Mesodermal cell (in vitro differentiated cells): ENCODE results near the gene EXOC3.

Experiments used
- H3K27ac ChIP-seq: 2 replicates; pipeline ENCODE4 v1.7.0; 2013; ENCODE audit warnings: mild to moderate bottlenecking, low read depth, low read length, moderate library complexity; ENCODE audit not compliant: severe bottlenecking
- H3K36me3 ChIP-seq: 2 replicates; pipeline ENCODE4 v1.7.1; 2013; ENCODE audit warnings: mild to moderate bottlenecking, low read length, moderate library complexity; ENCODE audit not compliant: control insufficient read depth, insufficient read depth
- H3K4me1 ChIP-seq: one replicate; pipeline ENCODE4 v1.7.1; 2013; ENCODE audit warnings: mild to moderate bottlenecking, low read length; ENCODE audit not compliant: insufficient read depth, control insufficient read depth, poor library complexity, severe bottlenecking
- H3K4me3 ChIP-seq: 2 replicates; pipeline ENCODE4 v1.7.0; 2013; ENCODE audit warnings: low read length, control low read depth, mild to moderate bottlenecking; ENCODE audit not compliant: insufficient read depth, poor library complexity, severe bottlenecking; ENCODE audit errors: extremely low read depth
- H3K9me3 ChIP-seq: 2 replicates; pipeline ENCODE4 v1.7.1; 2013; ENCODE audit warnings: mild to moderate bottlenecking, low read length, moderate library complexity; ENCODE audit not compliant: control insufficient read depth
- WGBS, 2 experiments: methylation state at CpG; one replicate each; pipeline ENCODE4 v1.1.5; 2013; ENCODE audit warnings: missing lambda C conversion rate in 2 of 2; ENCODE audit not compliant: insufficient coverage in 2 of 2; 5-methylcytosine and 5-hydroxymethylcytosine counted together

EXOC3 gene

DNA sequence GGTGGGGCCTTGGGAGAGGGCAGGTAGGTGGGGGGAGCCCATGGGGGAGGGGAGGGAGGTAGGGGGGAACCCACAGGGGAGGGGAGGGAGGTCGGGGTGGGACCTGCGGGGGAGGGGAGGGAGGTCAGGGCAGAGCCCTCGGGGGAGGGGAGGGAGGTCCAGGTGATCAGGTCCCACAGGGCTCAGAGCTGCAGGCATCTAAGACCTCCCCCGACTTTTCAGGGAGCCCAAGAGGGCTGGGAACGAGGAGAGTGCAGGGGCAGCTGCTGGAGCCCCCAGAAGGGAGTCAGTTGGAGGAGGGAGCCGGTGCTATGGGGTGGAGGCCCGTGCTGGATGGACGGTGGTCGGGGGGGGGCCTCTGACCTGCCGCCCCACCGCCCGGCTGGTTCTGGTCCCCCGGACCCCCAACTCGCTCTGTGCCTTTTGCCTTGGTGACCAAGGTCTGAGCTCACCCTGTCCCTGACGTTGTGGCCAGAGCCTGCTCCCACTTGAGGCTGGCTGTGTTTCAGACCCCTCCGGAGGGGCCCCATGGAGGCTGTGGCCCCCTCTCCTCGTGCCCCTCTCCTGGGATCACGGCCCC is 49.4 kb downstream of the EXOC3 start:
- Histone ChIP-seq H3K4me1 (no peaks in the 10 kb centered on the region), H3K27ac (no peak overlapping the region), H3K36me3 (no peaks in the 10 kb centered on the region), H3K9me3 (no peaks in the 10 kb centered on the region), H3K4me3 (no peak overlapping the region)
- WGBS, 2 experiments, result 60 to 71% methylated on average over 11 to 13 of the region's 18 CpGs

DNA sequence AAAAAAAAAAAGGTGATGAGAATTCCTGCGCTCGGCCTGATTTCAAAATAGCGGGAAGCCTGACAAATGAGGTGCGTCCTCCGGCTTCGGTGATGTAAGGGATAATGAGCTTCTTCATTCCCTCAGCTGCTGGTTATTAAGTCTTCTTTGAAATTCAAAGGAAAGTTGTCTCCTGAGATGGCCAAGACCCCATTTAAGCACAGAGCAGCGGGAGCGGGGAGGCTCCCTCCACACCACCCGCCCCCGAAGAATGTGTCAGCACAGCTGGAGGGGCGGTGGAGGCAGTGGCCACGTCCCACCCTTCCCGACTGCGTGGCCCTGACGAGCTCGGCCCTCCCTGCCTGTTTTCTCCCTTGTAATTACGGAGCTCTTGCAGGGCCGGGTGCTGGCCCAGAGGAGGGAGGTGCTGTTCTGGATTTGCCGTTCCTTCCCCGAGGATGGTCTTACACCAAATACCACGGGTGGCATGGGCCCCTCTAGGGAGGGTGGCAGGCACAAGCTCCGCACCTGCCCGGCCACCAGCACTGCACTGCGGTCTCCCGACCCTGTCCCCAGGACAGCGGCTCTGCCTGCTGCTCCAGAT is 50.2 kb downstream of the EXOC3 start:
- Histone ChIP-seq H3K9me3 (no peaks in the 10 kb centered on the region), H3K36me3 (no peaks in the 10 kb centered on the region), H3K27ac (no peak overlapping the region), H3K4me1 (no peaks in the 10 kb centered on the region), H3K4me3 (no peak overlapping the region)
- WGBS, 2 experiments, result 38 to 61% methylated on average over 22 to 26 of the region's 26 CpGs

DNA sequence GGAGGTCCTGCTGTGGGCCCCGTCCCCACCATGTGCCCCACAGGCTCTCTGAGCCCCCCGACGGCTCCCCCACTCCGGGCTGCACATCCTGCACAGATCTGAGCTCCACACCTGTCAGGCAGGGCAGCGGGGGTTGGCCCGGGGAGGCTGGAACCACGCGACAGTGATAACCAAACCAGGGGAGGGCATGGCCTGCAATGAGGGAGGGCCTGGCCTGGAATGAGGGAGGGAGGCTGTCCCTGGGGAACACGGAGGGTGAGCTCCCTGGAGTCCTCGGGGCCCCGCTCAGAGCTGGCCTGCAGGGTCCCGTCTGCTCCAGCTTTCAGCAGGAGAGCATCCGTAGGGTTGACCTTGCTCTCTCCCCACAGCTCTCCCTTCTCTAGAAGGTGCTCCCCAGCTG is 50.8 kb downstream of the EXOC3 start:
- no peaks in the 10 kb centered on the region for H3K36me3 ChIP-seq
- H3K9me3 ChIP-seq, result no peaks in the 10 kb centered on the region
- no peak overlapping the region for H3K4me3 ChIP-seq
- H3K27ac ChIP-seq, result no peak overlapping the region
- no peaks in the 10 kb centered on the region for H3K4me1 ChIP-seq
- 49 to 67% methylated on average over 10 of the region's 13 CpGs for WGBS, 2 experiments

DNA sequence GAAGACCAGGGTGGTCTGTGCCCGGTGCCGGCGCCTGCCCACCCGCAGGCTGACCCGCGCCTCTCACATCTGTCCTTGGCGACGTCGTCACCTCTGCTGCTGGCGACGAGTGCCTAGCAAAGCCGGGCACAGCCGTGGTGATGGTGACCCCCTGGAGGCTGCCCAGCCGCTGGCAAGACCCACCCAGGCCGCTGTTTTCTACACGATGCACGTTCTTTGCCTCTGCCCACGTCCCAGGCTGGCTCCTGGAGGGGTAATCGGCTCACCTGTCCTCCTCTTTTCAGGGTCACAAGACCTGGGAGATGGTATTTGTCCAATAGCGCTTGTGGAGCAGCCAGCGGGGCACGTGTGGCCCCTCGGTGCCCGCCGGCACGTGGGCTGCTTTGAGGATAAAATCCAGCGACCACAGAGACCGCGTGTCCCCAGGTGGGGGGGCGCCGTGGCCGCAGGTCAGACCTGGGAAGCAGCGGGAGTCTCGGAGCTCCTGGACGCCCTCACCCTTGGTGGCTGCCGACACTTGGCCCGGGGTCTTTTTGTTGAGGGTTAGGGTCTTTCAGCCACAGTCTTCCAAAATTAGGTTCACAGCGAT is 51.8 kb downstream of the EXOC3 start:
- Histone ChIP-seq H3K4me1 (no peaks in the 10 kb centered on the region), H3K27ac (no peak overlapping the region), H3K4me3 (no peak overlapping the region), H3K36me3 (no peaks in the 10 kb centered on the region), H3K9me3 (no peaks in the 10 kb centered on the region)
- WGBS, 2 experiments, result 69 to 76% methylated on average over 35 to 37 of the region's 38 CpGs

DNA sequence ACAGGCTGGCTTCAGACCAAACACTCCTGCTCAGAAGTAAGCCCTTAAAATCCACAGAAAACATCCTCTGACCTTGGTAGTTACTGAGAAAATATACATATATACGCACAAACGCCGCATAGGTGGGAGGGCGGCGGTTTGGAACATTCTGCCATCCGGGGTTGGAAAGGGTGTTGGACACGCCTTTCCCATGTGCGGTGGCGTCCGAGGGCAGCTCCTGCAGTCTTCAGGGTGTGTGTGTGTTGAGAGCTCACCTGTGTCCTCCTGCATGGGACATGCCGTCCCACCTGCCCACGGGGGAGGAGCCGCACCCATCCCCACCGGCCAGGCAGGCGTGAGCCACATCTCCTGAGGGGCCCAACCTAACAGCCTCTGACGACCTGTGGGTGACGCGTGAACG is 53.1 kb downstream of the EXOC3 start:
- H3K4me3 ChIP-seq, result no peak overlapping the region
- no peak overlapping the region for H3K27ac ChIP-seq
- H3K4me1 ChIP-seq, result no peaks in the 10 kb centered on the region
- no peaks in the 10 kb centered on the region for H3K9me3 ChIP-seq
- no peaks in the 10 kb centered on the region for H3K36me3 ChIP-seq
- 29 to 36% methylated on average over 11 to 16 of the region's 19 CpGs for WGBS, 2 experiments

DNA sequence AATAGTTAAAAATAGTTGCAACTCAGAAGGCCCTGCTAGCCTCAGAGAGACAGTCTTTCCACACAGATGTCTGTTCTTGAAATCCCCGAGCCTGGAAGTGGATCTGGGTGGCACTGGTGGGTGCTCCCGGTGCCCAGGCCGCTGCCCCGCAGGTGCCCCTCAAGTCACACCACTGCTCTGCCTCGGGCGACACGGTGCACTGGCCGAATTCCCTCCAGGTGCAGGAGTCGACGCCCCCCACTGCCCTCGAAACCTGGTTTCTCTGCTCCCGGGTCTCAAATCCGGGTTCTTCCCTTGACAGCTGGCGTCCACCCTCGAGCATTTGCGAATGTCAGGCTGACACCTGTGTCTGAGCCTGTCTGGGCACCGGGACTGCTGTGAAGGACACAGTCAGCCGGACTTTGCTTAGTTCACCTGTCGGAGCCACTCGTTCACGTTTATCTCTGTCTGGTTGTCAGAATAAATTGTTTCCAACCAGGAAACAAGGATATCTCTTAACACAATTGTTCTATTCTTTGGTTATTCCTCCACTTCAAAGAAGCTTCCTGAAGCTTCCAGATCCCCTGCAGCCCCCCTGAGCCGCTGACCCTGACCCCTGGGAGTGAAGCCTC is 54.2 kb downstream of the EXOC3 start:
- no peaks in the 10 kb centered on the region for H3K36me3 ChIP-seq
- H3K9me3 ChIP-seq, result no peaks in the 10 kb centered on the region
- peaks cover 3% of the 10 kb centered on the region for H3K4me1 ChIP-seq
- H3K27ac ChIP-seq, result no peak overlapping the region
- WGBS, 2 experiments, result 84 to 87% methylated on average over 21 to 22 of the region's 22 CpGs
- H3K4me3 ChIP-seq, result no peak overlapping the region

DNA sequence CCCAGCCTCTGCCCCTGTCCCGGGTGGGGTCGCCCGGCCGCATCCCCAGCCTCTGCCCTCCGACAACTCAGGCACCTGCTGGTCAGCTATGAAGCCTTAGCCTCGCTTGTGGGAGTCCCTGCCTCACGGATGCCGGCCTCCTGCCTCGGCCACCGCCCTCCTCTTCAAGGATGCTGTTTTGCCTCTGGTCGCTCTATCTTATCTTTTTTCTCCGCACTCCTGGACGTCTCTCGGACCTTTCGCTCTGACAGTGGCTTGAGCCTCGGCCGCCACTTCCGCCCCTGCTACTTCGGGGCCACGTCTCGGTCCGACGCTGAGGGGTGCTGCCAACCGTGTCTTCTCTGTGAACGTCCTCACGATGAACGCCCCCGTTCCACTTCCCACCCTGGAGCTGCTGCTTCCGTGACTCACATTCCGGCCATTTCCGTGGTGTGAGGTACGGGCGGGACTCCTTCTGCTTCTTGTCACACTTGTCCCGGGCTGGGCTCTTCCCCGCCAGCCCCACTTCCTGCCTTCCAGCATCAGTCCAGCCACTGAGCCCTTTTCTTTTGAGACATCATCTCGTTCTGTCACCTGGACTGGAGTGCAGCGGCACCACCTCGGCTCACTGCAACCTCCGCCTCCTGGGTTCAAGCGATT is 55.0 kb downstream of the EXOC3 start:
- WGBS, 2 experiments, result 80 to 83% methylated on average over 39 to 40 of the region's 40 CpGs

DNA sequence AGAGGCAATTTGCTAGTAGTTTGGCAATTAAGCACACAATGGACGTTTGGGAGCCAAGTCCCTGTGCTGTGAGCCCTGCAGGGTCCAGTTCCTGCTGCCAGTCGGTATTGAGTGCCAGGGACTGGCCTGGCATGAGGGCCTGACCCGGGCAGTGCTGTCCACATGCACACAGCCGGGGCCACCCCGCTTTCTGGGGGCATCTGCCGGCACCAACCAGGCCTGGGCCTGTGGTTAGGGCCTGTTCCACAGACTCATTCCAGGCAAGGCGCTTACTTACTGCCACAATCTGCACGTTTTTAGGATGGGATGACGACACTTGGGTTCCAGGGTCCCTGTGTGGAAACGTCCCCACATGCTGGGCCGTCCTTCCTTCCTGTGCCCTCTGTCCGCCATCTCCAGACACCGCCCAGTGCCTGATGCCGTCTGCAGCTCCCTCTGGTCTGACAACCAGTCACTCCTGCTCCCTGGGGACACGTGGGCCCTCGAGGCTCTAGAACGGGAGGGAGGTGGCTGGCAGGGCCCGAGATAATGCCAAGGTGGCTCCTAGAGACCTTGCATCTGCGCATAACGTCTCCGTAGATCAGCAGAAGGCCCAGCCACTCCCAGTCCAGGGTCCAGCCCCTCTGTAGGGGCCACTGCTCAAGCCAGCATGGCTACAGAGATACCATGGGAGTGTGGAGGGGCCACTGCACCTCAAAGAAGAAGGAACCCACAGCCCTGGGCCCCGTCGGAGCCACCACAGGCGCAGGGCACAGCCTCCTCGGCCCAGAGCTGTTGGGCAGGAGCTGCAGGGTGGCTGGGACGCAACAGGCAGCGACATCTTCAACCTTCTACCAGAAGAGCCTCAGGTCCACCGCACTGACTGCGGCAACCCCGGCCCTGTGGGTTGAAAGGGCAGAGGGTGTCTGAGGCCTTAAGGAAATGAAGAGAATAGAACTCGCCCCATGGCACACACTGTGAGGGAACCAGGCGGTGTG is 56.5 kb downstream of the EXOC3 start:
- H3K4me3 ChIP-seq, result no peak overlapping the region
- 92 to 96% methylated on average over 26 to 31 of the region's 32 CpGs for WGBS, 2 experiments
- H3K36me3 ChIP-seq, result no peaks in the 10 kb centered on the region
- H3K4me1 ChIP-seq, result peaks cover 3% of the 10 kb centered on the region
- H3K9me3 ChIP-seq, result no peaks in the 10 kb centered on the region
- H3K27ac ChIP-seq, result no peak overlapping the region

More for the DNA sequence above, 55.0 kb downstream of the EXOC3 start:
- Histone ChIP-seq H3K4me1 (peaks cover 3% of the 10 kb centered on the region), H3K9me3 (no peaks in the 10 kb centered on the region), H3K4me3 (no peak overlapping the region), H3K36me3 (no peaks in the 10 kb centered on the region), H3K27ac (no peak overlapping the region)

DNA sequence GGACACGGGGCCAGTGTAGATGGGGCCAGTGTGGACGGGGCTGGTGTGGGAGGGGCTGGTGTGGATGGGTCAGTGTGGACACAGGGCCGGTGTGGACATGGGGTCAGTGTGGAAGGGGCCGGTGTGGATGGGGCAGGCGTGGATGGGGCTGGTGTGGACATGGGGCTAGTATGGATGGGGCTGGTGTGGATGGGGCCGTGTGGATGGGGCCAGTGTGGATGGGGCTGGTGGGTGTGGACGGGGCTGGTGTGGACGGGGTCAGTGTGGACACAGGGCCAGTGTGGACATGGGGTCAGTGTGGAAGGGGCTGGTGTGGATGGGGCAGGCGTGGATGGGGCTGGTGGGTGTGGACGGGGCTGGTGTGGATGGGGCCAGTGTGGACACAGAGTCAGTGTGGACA is 57.5 kb downstream of the EXOC3 start:
- Histone ChIP-seq H3K36me3 (no peaks in the 10 kb centered on the region), H3K27ac (no peak overlapping the region), H3K4me1 (peaks cover 3% of the 10 kb centered on the region), H3K4me3 (no peak overlapping the region), H3K9me3 (no peaks in the 10 kb centered on the region)
- WGBS, 2 experiments, result 94 to 100% methylated on average over 2 to 9 of the region's 10 CpGs
